ENCODE data around the gene SOX6. TPM values are rescaled to one million over a fixed set of nuclear protein-coding genes. Genes with fewer than 3 reads are reported as not detected.
A peak's percentile ranks its signal among the peaks of the same experiment; 100 is the strongest.

Gene SOX6
- total and polyA plus RNA-seq, 8 donors = 5.1 to 23.0 (median 18.7) TPM

DNA sequence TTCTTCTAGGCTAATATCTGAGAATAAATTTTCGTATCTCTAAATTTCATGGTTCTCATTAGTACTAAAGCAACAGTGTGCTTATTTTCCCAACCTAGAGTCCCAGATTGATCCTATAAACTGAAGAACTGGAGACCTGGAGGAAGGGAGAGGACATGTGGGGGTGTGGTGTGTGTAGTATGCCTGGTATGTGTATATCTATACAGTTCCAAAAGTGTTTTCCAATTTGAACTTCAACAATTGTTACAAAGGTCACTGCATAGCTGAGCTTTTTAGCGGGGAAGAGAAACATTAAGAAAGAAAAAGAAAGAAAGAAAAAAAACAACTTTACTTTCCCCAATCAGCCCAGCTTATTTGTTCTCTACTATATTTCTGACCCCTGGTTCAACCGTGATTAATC, 152.1 kb downstream of the SOX6 start:
- 75 to 80% methylated on average over 3 of the region's 3 CpGs for WGBS, 2 donors
- TF ChIP-seq, protein P1, sequence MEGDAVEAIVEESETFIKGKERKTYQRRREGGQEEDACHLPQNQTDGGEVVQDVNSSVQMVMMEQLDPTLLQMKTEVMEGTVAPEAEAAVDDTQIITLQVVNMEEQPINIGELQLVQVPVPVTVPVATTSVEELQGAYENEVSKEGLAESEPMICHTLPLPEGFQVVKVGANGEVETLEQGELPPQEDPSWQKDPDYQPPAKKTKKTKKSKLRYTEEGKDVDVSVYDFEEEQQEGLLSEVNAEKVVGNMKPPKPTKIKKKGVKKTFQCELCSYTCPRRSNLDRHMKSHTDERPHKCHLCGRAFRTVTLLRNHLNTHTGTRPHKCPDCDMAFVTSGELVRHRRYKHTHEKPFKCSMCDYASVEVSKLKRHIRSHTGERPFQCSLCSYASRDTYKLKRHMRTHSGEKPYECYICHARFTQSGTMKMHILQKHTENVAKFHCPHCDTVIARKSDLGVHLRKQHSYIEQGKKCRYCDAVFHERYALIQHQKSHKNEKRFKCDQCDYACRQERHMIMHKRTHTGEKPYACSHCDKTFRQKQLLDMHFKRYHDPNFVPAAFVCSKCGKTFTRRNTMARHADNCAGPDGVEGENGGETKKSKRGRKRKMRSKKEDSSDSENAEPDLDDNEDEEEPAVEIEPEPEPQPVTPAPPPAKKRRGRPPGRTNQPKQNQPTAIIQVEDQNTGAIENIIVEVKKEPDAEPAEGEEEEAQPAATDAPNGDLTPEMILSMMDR (IDR thresholded peaks at IDR 0.05) = no peak
- no peak overlapping the region for H3K27ac ChIP-seq
- FAIRE-seq = no peak
- H3K36me3 ChIP-seq = no peaks in the 10 kb centered on the region
- no peaks in the 10 kb centered on the region for H3K4me1 ChIP-seq
- DNase-seq = no peak
- H3K9me3 ChIP-seq = no peaks in the 10 kb centered on the region
- intact Hi-C loops (cut with DNase I) = no loop called here
- H3K4me3 ChIP-seq = no peak overlapping the region
- ATAC-seq = no peak
- H3K27me3 ChIP-seq = no peaks in the 10 kb centered on the region

DNA sequence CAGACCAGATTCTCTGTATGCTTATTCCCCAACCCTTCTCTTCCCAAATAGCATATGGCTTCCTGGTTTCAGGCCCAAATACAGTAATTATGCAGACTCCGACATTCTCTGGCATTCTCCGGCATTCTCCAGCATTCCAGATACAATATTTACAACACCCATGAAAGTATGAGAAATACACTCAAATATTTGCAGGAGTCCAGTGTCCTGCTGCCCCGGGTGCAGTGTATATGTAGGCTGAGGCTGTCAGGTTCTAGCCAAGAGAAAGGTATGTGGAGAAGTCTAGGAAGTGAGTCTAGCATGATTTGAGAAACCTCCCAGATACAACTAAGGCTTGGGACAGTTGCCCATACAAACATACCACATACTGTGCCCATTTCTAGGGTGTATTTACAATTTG, 160.7 kb downstream of the SOX6 start:
- no peak for DNase-seq
- H3K27me3 ChIP-seq = no peaks in the 10 kb centered on the region
- WGBS, 2 donors = 38 to 44% methylated on average over 3 of the region's 3 CpGs
- peaks cover 6 to 14% (median 13%) of the 10 kb centered on the region in 3 donors for H3K4me1 ChIP-seq
- no peak for FAIRE-seq
- H3K27ac ChIP-seq = peak overlapping the region in 1 of 4 donors; percentile 3
- H3K9me3 ChIP-seq = no peaks in the 10 kb centered on the region
- H3K4me3 ChIP-seq = no peak overlapping the region
- TF ChIP-seq, protein P1 (IDR thresholded peaks at IDR 0.05) = no peak
- no peaks in the 10 kb centered on the region for H3K36me3 ChIP-seq
- ATAC-seq = peak; percentile 39 to 72 (median 51)
- intact Hi-C loops (cut with DNase I) = no loop called here

DNA sequence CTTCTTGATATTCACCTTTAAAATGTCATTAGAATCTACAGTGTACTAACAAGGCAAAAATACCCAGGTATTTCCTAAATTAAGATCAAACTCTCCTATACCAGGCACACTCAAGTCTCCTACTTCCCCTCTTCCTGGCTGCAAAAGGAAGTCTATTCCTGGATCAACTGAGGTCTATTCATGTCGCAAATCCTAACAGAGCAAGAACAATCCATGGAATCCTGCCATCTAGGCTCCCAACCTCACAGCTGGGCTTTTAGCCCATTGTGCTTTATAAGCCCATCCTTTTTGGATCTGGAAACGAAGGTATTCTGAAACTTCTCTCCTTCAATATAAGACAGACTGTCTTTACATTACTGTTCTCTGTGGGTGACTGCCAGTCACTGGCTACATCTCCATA, 161.8 kb downstream of the SOX6 start:
- intact Hi-C loops (cut with DNase I) = no loop called here
- Histone ChIP-seq H3K36me3 (no peaks in the 10 kb centered on the region), H3K27ac (no peak overlapping the region), H3K4me1 (peaks cover 6 to 14% (median 13%) of the 10 kb centered on the region in 3 donors), H3K4me3 (no peak overlapping the region), H3K9me3 (no peaks in the 10 kb centered on the region), H3K27me3 (no peaks in the 10 kb centered on the region)
- WGBS, 2 donors = 35 to 54% methylated on average over 2 of the region's 2 CpGs
- ATAC-seq (peak in 3 of 4 donors; percentile 43 to 61 (median 47)), FAIRE-seq (no peak), DNase-seq (no peak)
- TF ChIP-seq, protein P1 (IDR thresholded peaks at IDR 0.05) = no peak

DNA sequence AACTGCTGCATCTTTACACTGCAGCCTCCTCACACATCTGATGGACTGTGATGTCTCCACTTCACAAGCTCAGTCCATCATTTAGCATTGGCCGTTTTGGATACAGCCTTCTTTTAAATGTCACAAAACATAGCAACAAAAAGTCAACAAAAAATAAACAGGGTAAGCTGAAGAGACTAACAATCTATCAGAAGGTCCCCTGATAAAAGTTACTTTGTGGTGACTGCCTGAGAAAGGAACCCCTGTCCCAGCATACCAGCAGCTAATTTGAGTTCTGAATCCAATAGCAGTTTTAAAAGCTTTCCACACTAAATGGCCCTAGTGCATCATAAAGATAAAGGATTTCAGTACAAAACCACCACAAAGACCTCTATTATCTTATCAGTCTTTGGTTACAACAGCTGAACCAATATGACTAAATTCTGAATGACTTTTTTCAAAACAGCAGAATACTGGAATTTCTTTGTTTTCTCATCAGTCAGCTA, 162.4 kb downstream of the SOX6 start:
- H3K27ac ChIP-seq = no peak overlapping the region

DNA sequence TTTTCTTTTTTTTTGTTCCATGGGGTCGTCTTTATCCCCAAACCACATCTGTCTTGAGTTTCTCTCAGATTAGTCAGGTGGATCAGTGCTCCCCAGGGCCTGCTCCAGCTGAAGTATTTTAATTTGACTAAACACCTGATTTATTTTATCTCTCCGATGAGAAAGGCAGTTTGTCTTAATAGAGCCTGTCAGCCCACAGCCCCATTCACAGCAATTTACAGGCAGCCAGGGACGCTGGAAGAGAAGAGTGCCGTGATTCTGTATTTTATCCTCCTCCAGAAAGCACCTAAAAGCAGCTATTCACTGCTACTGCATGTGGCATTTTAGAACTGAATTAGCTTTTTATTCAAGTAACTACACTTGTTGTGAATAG, 164.5 kb downstream of the SOX6 start:
- TF ChIP-seq, protein P1 (IDR thresholded peaks at IDR 0.05) = no peak
- 60% methylated on average over 4 of the region's 4 CpGs for WGBS, 2 donors
- no peak overlapping the region for H3K4me3 ChIP-seq
- H3K9me3 ChIP-seq = no peaks in the 10 kb centered on the region
- intact Hi-C loops (cut with DNase I) = no loop called here
- H3K36me3 ChIP-seq = no peaks in the 10 kb centered on the region
- no peak overlapping the region for H3K27ac ChIP-seq
- peaks cover 6 to 14% (median 13%) of the 10 kb centered on the region in 3 donors for H3K4me1 ChIP-seq
- no peaks in the 10 kb centered on the region for H3K27me3 ChIP-seq
- DNase-seq (no peak), FAIRE-seq (no peak), ATAC-seq (no peak)

More for the DNA sequence above, 162.4 kb downstream of the SOX6 start:
- H3K4me1 ChIP-seq = peaks cover 6 to 14% (median 13%) of the 10 kb centered on the region in 3 donors
- WGBS, 2 donors = 14 to 15% methylated on average over 1 of the region's 1 CpG
- H3K9me3 ChIP-seq = no peaks in the 10 kb centered on the region
- H3K27me3 ChIP-seq = no peaks in the 10 kb centered on the region
- no peaks in the 10 kb centered on the region for H3K36me3 ChIP-seq
- H3K4me3 ChIP-seq = no peak overlapping the region
- intact Hi-C loops (cut with DNase I) = no loop called here
- DNase-seq (no peak), ATAC-seq (peak in 1 of 4 donors; percentile 5), FAIRE-seq (no peak)
- TF ChIP-seq, protein P1 (IDR thresholded peaks at IDR 0.05) = no peak

All from pancreas (tissue), 10 donors.